ENCODE data around the gene SLC12A7.

SLC12A7 gene

GRCh38 chr5:1068204-1068894 lies 43.5 kb downstream of the SLC12A7 start:
- Histone ChIP-seq H3K4me1 (ENCODE audit: control extremely low read depth in 1 of 4, control insufficient read depth in 4 of 4, insufficient read depth in 4 of 4, low read length in 3 of 4) (no peaks in the 10 kb centered on the region), H3K4me3 (ENCODE audit: control insufficient read depth in 1 of 7, extremely low read depth in 1 of 7, insufficient read depth in 4 of 7, low read depth in 2 of 7, low read length in 6 of 7) (no peak overlapping the region), H3K36me3 (ENCODE audit: control insufficient read depth in 4 of 4, insufficient read depth in 4 of 4, low read length in 3 of 4) (peaks cover 4 to 60% (median 38%) of the 10 kb centered on the region in 4 experiments), H3K9me3 (ENCODE audit: control extremely low read depth in 1 of 5, control insufficient read depth in 4 of 5, insufficient read depth in 2 of 5, low read depth in 1 of 5, low read length in 4 of 5) (no peaks in the 10 kb centered on the region), H3K27ac (ENCODE audit: insufficient read depth in 1 of 2, low read depth in 1 of 2, low read length in 2 of 2, poor library complexity in 1 of 2, severe bottlenecking in 2 of 2) (no peak overlapping the region), H3K27me3 (replicated peaks in 2 of 5; ENCODE audit: control insufficient read depth in 4 of 5, insufficient read depth in 5 of 5, low read length in 4 of 5) (no peaks in the 10 kb centered on the region)
- WGBS (ENCODE audit: insufficient coverage): 98% methylated on average over 29 of the region's 34 CpGs
- POLR2A ChIA-PET: interaction anchor here (0.6 kb wide), 1 partner anchor 136 kb away, joined by 3 read pairs; no protein-coding TSS in a partner anchor
- no peak for DNase-seq
- CTCF ChIA-PET: interaction anchor here (1.0 kb wide), 1 partner anchor 11 kb away, joined by 4 read pairs; no protein-coding TSS in a partner anchor

GRCh38 chr5:1067141-1068121 lies 44.4 kb downstream of the SLC12A7 start:
- CTCF ChIA-PET: interaction anchor here (1.0 kb wide), 1 partner anchor 10 kb away, joined by 4 read pairs; no protein-coding TSS in a partner anchor
- H3K36me3 ChIP-seq (ENCODE audit: control insufficient read depth in 4 of 4, insufficient read depth in 4 of 4, low read length in 3 of 4): peaks cover 4 to 66% (median 41%) of the 10 kb centered on the region in 4 experiments

GRCh38 chr5:1066676-1067075 lies 45.2 kb downstream of the SLC12A7 start:
- WGBS (ENCODE audit: insufficient coverage): 95% methylated on average over 12 of the region's 12 CpGs
- CTCF ChIA-PET: no interaction called here
- H3K36me3 ChIP-seq (ENCODE audit: control insufficient read depth in 4 of 4, insufficient read depth in 4 of 4, low read length in 3 of 4): peaks cover 4 to 73% (median 44%) of the 10 kb centered on the region in 4 experiments

More at GRCh38 chr5:1067141-1068121, 44.4 kb downstream of the SLC12A7 start:
- Histone ChIP-seq H3K27ac (ENCODE audit: insufficient read depth in 1 of 2, low read depth in 1 of 2, low read length in 2 of 2, poor library complexity in 1 of 2, severe bottlenecking in 2 of 2) (peak overlapping the region in 1 of 2 experiments; percentile 5), H3K9me3 (ENCODE audit: control extremely low read depth in 1 of 5, control insufficient read depth in 4 of 5, insufficient read depth in 2 of 5, low read depth in 1 of 5, low read length in 4 of 5) (no peaks in the 10 kb centered on the region), H3K4me1 (ENCODE audit: control extremely low read depth in 1 of 4, control insufficient read depth in 4 of 4, insufficient read depth in 4 of 4, low read length in 3 of 4) (no peaks in the 10 kb centered on the region), H3K4me3 (ENCODE audit: control insufficient read depth in 1 of 7, extremely low read depth in 1 of 7, insufficient read depth in 4 of 7, low read depth in 2 of 7, low read length in 6 of 7) (no peak overlapping the region), H3K27me3 (replicated peaks in 2 of 5; ENCODE audit: control insufficient read depth in 4 of 5, insufficient read depth in 5 of 5, low read length in 4 of 5) (no peaks in the 10 kb centered on the region)
- WGBS (ENCODE audit: insufficient coverage): 93% methylated on average over 42 of the region's 45 CpGs
- peak; percentile 40 to 77 (median 65) for DNase-seq
- POLR2A ChIA-PET: interaction anchor here (0.7 kb wide), 1 partner anchor 86 kb away, joined by 3 read pairs; no protein-coding TSS in a partner anchor

GRCh38 chr5:1065891-1066650 lies 45.8 kb downstream of the SLC12A7 start:
- H3K4me1 ChIP-seq (ENCODE audit: control extremely low read depth in 1 of 4, control insufficient read depth in 4 of 4, insufficient read depth in 4 of 4, low read length in 3 of 4): no peaks in the 10 kb centered on the region
- H3K36me3 ChIP-seq (ENCODE audit: control insufficient read depth in 4 of 4, insufficient read depth in 4 of 4, low read length in 3 of 4): peaks cover 4 to 75% (median 45%) of the 10 kb centered on the region in 4 experiments
- DNase-seq: no peak
- POLR2A ChIA-PET: no interaction called here
- H3K27ac ChIP-seq (ENCODE audit: insufficient read depth in 1 of 2, low read depth in 1 of 2, low read length in 2 of 2, poor library complexity in 1 of 2, severe bottlenecking in 2 of 2): no peak overlapping the region
- H3K4me3 ChIP-seq (ENCODE audit: control insufficient read depth in 1 of 7, extremely low read depth in 1 of 7, insufficient read depth in 4 of 7, low read depth in 2 of 7, low read length in 6 of 7): no peak overlapping the region
- H3K9me3 ChIP-seq (ENCODE audit: control extremely low read depth in 1 of 5, control insufficient read depth in 4 of 5, insufficient read depth in 2 of 5, low read depth in 1 of 5, low read length in 4 of 5): no peaks in the 10 kb centered on the region
- CTCF ChIA-PET: no interaction called here
- 96% methylated on average over 12 of the region's 16 CpGs for WGBS (ENCODE audit: insufficient coverage)
- H3K27me3 ChIP-seq (replicated peaks in 2 of 5; ENCODE audit: control insufficient read depth in 4 of 5, insufficient read depth in 5 of 5, low read length in 4 of 5): no peaks in the 10 kb centered on the region

More at GRCh38 chr5:1066676-1067075, 45.2 kb downstream of the SLC12A7 start:
- no peak overlapping the region for H3K27ac ChIP-seq (ENCODE audit: insufficient read depth in 1 of 2, low read depth in 1 of 2, low read length in 2 of 2, poor library complexity in 1 of 2, severe bottlenecking in 2 of 2)
- H3K27me3 ChIP-seq (replicated peaks in 2 of 5; ENCODE audit: control insufficient read depth in 4 of 5, insufficient read depth in 5 of 5, low read length in 4 of 5): no peaks in the 10 kb centered on the region
- DNase-seq: no peak
- H3K9me3 ChIP-seq (ENCODE audit: control extremely low read depth in 1 of 5, control insufficient read depth in 4 of 5, insufficient read depth in 2 of 5, low read depth in 1 of 5, low read length in 4 of 5): no peaks in the 10 kb centered on the region
- H3K4me1 ChIP-seq (ENCODE audit: control extremely low read depth in 1 of 4, control insufficient read depth in 4 of 4, insufficient read depth in 4 of 4, low read length in 3 of 4): no peaks in the 10 kb centered on the region
- POLR2A ChIA-PET: no interaction called here
- no peak overlapping the region for H3K4me3 ChIP-seq (ENCODE audit: control insufficient read depth in 1 of 7, extremely low read depth in 1 of 7, insufficient read depth in 4 of 7, low read depth in 2 of 7, low read length in 6 of 7)

GRCh38 chr5:1065143-1065750 lies 46.6 kb downstream of the SLC12A7 start:
- H3K36me3 ChIP-seq (ENCODE audit: control insufficient read depth in 4 of 4, insufficient read depth in 4 of 4, low read length in 3 of 4): peaks cover 4 to 81% (median 49%) of the 10 kb centered on the region in 4 experiments
- CTCF ChIA-PET: no interaction called here
- DNase-seq: no peak

GRCh38 chr5:1064383-1065142 lies 47.3 kb downstream of the SLC12A7 start:
- 91% methylated on average over 48 of the region's 49 CpGs for WGBS (ENCODE audit: insufficient coverage)
- ChIA-PET POLR2A (no interaction called here), CTCF (no interaction called here)
- no peaks in the 10 kb centered on the region for H3K4me1 ChIP-seq (ENCODE audit: control extremely low read depth in 1 of 4, control insufficient read depth in 4 of 4, insufficient read depth in 4 of 4, low read length in 3 of 4)
- no peaks in the 10 kb centered on the region for H3K27me3 ChIP-seq (replicated peaks in 2 of 5; ENCODE audit: control insufficient read depth in 4 of 5, insufficient read depth in 5 of 5, low read length in 4 of 5)
- DNase-seq: no peak
- H3K27ac ChIP-seq (ENCODE audit: insufficient read depth in 1 of 2, low read depth in 1 of 2, low read length in 2 of 2, poor library complexity in 1 of 2, severe bottlenecking in 2 of 2): no peak overlapping the region
- no peak overlapping the region for H3K4me3 ChIP-seq (ENCODE audit: control insufficient read depth in 1 of 7, extremely low read depth in 1 of 7, insufficient read depth in 4 of 7, low read depth in 2 of 7, low read length in 6 of 7)
- H3K9me3 ChIP-seq (ENCODE audit: control extremely low read depth in 1 of 5, control insufficient read depth in 4 of 5, insufficient read depth in 2 of 5, low read depth in 1 of 5, low read length in 4 of 5): no peaks in the 10 kb centered on the region
- peaks cover 7 to 85% (median 54%) of the 10 kb centered on the region in 4 experiments for H3K36me3 ChIP-seq (ENCODE audit: control insufficient read depth in 4 of 4, insufficient read depth in 4 of 4, low read length in 3 of 4)

More at GRCh38 chr5:1065143-1065750, 46.6 kb downstream of the SLC12A7 start:
- H3K27me3 ChIP-seq (replicated peaks in 2 of 5; ENCODE audit: control insufficient read depth in 4 of 5, insufficient read depth in 5 of 5, low read length in 4 of 5): no peaks in the 10 kb centered on the region
- no peak overlapping the region for H3K27ac ChIP-seq (ENCODE audit: insufficient read depth in 1 of 2, low read depth in 1 of 2, low read length in 2 of 2, poor library complexity in 1 of 2, severe bottlenecking in 2 of 2)
- H3K4me1 ChIP-seq (ENCODE audit: control extremely low read depth in 1 of 4, control insufficient read depth in 4 of 4, insufficient read depth in 4 of 4, low read length in 3 of 4): no peaks in the 10 kb centered on the region
- no peaks in the 10 kb centered on the region for H3K9me3 ChIP-seq (ENCODE audit: control extremely low read depth in 1 of 5, control insufficient read depth in 4 of 5, insufficient read depth in 2 of 5, low read depth in 1 of 5, low read length in 4 of 5)
- 92% methylated on average over 25 of the region's 26 CpGs for WGBS (ENCODE audit: insufficient coverage)
- H3K4me3 ChIP-seq (ENCODE audit: control insufficient read depth in 1 of 7, extremely low read depth in 1 of 7, insufficient read depth in 4 of 7, low read depth in 2 of 7, low read length in 6 of 7): no peak overlapping the region
- POLR2A ChIA-PET: no interaction called here
